DMS 273 (cell line): ENCODE measurements around the gene EVC2.
"Not testable (repeated sequence)": the region's sequence is repeated elsewhere in the genome, so short reads cannot be mapped to it uniquely, and the experiment has no call there.

ENCODE experiments used
- DNase-seq: peaks from one replicate; lab custom pipeline; 2025; ENCODE audit not compliant: unreplicated experiment; lab: John Stamatoyannopoulos, UW

Gene EVC2

DNA sequence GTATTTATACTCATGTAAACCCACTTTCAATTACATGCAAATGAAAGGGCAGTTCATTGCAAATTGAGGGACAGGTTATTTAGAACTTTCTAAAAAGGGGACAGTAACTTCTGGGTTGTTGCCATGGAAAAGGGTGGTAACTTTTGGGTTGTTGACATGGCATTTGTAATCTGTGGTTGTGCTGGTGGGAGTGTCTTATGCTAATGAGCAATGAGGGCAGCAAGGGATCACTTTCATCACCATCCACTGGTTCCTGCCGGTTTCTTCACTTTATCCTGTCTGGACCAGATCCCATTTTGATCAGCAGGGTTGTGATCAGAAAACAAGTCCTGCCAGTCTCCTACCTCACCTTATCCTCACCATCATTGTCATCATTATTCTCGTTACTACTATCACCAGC, 34.6 kb upstream of the EVC2 start:
- DNase-seq: no peak

DNA sequence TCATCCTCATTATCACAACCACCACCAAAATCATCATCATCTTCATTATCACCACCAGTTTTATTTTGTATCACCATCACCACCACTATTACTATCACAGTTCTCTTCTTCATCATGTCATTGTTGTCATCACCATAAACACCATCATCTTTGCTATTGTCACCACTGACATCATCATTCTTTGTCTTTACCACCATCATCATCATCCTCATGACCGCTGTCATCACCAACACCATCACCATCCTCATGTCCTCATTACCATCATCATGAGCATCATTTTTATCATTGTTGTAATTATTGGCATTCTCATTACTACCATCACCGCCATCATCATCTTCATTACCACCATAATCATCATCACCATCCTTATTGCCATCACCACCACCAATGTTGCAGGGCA, 34.0 kb upstream of the EVC2 start:
- no peak for DNase-seq

DNA sequence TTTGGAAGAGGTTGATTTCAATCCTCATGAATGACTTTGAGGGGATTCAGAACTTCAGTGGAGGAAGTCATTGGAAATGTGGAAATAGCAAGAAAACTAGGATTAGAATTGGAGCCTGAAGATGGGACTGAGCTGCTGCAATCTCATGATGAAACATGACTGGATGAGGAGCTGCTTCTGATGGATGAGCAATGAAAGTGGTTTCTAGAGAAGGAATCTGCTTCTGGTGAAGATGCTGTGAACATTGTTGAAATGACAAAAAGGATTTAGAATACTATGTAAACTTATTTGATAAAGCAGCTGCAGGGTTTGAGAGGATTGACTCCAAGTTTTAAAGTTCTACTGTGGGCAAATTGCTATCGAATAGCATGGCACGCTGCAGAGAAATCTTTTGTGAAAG, 29.7 kb upstream of the EVC2 start:
- no peak for DNase-seq

DNA sequence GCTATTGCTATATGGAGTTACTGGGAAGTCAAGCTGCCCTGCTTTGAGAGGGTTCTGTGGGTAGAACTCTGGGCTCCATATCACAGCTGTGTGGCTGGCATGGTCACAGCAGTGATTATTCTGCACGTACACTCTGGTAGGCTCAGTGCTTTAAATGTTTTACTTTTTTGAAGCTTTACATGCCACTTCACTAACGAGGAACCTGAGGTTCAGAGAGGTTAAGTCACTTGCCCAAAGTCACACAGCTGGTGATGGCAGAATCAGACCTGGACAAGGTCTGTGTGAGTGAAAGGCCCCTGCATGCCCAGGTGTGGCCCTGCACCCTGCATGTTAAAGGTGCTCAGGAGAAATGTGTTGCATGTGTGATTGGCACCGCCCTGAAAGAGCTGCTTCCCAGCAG, 27.1 kb upstream of the EVC2 start:
- no peak for DNase-seq

DNA sequence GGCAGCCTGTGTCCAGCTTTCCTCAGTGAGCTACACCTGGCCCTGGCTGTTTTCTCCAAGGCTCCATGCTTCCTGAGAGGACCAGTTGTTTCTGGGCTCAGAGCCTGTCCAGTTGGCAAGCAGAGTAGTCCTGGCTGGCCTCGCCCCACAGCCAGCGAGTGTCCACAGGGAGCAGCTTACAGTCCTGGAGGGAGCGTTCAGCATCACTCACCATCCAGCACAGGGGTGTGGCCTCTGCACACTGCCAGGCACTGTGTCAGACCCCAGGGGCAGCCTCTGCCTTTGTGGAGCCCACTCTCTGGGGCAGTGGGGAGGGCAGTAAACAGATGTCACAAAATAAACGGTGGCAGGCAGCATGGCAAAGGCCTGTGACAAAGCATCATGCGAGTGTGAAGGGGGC, 26.5 kb upstream of the EVC2 start:
- no peak for DNase-seq

DNA sequence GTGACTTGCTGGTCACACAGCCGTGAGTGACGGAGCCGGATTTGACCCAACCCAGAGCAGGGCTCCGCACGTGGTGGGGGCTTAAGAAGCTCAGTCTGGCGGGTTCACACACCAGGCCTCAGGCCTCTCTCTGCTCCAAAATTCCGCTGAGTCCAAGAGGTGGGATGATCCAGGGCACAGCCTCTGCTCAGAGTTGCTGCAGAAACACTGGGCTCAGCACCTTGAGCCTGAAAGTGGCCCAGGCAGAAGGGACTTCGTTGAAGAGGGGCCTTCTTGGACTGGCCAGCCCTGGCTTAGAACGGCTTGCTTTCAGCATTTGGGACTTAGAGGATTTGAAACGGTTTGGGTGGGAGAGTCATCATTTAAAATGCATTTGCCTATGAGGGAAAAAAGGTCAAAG, 23.8 kb upstream of the EVC2 start:
- DNase-seq: no peak

DNA sequence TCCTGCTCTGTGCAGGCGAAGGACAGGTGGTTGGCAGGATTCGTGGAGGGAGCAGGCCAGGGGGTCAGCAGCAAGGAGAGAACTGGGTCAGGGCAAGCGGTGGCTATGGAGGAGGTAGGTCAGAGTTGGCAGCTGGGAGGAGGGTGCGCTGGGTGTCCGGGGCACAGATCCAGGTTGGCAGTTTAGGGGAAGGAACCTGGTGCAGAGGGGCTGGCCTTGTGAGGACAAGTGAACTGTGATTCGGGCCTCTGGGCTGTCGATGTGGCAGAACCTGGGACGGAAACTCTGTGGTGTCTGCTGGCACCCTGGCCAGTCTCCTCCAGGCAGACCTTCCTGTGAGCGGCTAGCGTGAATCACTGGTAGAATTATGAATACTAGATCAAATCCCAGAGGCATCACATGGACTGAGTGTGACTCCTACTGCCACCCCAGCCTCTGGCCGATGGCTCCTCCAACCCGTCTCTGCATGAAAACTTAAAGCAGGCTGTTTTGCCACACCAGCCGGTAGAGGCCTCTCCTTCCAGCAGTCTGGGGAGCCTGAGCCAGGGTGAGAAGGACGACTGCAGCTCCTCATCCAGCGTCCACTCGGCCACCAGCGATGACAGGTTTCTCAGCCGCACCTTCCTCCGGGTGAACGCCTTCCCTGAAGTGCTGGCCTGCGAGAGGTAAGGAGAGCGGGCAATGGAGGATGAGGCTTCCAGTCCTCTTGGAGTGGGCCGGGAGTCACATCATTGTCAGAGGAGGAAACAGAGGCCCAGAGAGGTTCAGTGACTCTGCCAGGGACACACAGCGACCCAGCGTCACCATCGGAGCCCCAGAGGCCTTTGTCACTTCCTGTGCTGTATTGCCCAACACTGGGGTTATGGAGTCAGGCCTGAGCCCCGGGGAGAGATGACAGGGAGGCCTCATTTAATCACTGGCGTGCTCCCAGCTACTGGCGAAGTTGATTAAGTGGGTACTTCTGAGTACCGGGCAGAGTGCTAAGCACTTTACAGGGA, 22.9 kb upstream of the EVC2 start:
- no peak for DNase-seq

DNA sequence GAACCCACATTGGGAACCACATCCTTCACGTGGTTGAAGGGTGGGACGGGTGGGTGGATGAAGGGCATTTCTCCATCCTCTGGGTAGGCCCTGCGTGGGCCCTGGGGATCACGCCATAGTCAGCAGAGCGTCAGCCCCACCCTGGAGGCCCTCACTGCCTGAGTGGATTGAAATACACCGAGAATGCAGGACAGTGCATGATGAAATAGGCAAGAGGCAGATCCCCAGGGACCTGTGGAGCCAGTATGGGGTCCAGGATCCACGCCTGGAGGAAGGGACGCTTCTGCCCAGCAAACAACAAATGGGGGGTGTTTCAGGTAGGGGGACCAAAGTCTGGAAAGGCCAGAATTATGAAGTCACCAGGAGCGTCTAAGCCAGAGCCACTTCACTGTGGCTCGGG, 22.1 kb upstream of the EVC2 start:
- DNase-seq: no peak

DNA sequence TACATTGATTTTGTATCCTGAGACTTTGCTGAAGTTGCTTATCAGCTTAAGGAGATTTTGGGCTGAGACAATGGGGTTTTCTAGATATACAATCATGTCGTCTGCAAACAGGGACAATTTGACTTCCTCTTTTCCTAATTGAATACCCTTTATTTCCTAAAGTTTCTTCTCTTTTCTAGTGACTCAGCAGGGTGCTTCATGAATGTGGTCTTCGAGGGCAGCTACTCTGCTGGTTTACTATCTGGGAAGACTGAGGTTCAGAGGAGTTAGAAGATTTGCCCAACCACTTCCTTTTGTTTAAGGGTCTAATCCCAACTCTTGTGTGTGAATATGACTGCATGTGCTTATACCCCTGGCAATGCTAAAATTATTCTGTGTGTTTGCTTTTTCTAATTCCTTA, 20.1 kb upstream of the EVC2 start:
- not testable (repeated sequence) for DNase-seq

DNA sequence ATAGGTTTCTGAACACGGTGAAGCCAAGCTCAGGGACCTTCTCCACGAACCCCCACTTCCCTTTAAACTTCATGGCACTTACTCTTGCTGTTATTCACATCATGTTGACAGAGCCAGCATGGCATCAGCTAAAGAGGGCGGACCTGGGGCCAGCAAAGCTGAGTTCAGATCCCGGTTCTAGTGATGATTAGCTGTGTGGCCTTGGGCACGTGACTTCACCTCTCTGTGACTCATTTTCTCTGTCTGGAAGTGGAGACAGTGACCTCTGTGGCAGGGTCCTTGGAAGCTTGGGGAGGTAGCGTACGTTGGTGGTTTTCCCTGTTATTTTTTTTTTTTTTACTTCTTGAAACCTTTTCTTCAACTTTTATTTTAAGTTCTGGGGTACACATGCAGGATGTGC, 16.0 kb upstream of the EVC2 start:
- DNase-seq: no peak

DNA sequence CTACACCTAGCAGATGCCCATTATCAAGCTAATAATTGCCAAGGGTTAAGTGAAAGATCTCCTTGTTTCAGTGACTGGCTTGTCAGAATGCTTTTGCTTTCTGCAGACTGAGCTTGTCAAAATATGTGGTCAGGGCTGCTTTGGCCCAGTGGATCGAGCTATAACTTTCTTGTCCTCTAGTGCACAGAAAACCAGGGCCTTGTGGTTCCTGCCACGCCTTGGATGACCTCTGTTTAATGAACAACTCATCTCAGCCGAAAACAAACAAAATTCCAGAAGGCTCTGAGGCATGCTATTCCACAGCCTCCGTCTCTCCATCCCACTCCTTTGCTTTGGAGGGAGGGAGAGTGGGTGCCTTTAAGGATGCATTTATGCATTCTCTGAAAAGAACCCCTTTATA, 14.0 kb upstream of the EVC2 start:
- DNase-seq: no peak

DNA sequence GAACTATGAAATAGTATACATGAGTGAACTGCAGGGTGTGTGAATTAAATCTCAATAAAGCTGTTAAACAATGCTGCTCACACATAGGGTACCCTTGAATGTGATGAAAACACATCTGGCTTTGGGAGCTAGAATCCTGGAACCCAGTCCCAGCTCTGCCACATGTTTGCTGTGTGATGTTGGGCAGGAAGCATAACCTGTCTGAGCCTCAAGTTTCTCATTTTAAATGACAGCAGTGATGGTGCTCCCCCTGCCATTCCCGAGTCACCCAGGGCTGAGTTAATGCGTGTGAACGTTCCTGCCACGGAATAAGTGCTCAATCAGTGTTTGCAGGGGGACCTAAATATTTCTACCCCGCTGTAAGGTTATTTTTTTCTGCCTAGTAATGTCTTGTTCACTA, 13.6 kb upstream of the EVC2 start:
- no peak for DNase-seq

DNA sequence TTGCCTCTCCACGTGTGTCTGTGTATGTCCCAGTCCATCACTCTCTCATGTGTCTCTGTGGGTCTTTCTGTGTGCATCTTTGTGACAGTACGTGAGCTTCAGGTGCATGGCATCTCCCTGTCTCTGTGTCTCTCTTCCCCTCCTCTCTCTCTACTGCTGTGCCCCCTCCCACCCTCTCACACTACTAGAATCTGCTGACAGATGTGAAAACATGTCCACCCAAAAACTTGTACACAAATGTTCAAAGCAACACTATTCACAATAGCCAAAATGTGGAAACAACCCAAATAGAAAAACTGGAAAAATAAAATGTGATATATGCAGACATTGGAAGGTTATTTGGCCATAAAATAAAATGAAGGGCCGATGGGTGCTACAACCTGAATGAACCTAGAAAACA, 12.6 kb upstream of the EVC2 start:
- no peak for DNase-seq

DNA sequence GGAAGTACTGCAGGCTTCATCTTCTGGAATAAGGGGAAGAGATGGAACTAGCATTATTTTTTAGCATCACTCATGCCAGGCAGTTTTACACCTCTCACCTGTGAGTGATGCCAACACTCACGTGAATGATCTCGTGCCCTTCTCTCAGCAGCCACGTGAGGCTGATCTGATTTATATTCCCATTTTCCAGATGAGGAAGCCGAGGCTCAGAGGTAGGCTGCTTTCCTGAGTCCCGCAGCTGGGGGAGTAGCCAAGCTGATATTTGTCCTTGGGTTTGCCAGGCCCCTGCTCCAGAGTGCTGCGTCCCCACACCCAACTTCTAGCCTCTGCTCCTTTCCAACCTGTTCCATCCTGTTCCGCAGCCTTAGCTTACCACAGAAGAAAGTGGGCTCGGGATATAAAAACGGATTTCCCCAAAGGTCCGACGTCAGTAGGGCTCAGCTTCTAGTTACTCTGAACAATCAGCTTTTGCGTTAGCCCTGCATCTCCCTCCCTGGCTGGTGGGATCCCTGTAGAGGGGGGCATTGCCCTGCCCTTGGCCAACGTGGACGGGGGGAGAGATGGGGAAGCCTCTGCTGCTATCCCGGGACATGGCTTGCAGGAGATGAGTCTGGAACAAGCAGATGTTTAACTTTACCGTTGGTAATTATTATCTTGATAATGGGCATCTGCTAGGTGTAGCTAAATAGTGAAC, 11.9 kb upstream of the EVC2 start:
- DNase-seq: no peak

DNA sequence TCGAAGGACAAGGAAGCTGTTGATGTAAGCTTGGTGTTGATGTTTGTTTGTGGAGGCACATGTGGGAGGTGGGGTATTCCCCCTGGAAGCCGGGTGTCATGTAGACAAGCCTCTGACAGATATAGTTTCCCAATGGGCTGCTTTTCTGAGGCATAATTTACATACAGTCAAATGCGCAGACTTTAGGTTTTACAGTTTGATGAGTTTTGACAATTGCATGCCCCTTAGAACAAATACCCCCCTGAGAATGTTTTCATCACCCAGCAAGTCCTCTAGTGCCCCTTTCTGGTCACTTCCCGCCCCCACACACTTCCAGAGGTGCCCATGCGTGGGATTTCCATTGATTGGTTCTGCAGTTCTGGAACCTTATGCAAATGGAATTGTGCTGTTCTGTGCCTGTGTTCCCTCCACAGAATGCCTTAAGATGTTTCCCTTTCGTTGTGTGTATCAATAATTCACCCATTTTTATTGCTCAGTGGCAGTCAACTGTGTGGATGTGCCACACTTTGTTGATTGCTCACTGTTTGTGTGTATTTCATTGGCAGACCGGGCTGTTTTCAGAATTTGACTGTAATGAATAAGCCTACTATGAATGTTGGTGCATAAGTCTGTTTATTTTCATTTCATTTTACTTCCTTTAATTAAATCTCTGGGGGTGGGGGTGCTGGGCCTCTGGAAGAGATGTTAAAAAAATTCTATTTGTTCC, 11.1 kb upstream of the EVC2 start:
- no peak for DNase-seq

DNA sequence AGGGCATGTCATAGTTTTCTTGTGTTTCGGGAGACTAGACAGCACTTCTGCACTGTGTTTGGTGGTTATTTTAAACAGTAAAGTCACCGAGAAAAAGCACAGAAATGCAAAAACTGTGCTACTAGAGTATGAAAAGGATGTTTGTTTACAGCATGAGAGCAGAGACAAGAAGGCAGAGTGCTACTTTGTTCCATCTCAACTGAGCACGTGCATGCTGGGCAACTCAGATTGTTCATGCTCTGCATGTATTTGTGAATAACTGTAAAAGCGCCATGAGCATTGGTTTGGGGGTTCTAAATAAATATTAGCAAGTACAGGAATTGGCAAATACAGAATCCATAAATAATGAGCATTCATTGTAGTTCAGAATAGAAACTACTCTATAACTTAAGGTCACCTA, 10.1 kb upstream of the EVC2 start:
- DNase-seq: no peak

DNA sequence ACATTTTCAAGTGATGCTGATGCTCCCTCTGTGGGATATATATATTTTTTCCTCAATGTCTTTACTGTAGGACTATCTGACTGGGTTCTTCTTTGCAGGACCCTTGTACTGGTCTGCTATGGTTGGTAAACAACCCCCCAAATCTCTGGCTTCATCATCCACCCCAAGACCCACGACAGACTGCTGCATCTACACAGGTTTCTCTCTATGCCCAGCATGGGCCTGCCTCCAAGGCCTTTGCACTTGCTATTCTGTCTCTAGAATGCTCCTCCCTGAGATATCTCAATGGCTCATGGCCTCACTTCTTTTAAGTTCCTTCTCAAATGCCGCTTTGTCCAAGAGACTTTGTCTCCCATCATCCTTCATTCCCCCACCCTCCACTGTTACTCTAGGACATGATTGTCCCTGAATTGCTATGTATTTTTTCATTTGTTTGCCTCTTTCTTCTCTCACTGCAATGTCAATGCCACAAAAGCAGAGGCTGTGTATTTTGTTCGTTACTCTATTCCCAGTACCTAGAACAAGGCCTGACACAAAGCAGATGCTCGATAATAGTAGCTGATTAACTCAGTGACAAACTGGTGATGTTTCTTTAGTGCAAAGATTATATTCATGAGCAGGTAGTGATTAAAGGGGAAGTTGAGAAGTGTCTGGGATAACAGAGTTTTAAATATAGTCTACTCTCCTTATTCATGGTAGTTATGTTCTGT, 9.2 kb upstream of the EVC2 start:
- DNase-seq: no peak

DNA sequence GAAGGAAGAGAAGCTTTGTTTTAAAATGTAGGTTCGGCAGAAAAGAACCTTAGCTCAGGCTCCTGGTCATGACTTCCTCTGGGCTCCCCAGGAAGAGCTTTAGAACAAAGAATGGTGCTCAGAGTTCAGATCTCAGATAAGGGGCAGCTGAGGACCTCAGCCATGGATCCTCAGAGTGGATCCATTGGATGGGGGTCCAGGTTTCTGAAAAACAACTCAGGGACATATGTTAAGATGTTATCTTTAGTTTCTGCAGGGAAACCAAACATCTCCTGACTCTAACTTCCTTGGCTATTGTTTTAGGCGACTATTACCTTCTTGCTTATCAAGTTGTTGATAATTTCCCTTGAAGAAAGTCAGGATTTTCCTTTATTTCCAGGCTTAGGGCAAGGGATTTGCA, 8.0 kb upstream of the EVC2 start:
- DNase-seq: no peak

DNA sequence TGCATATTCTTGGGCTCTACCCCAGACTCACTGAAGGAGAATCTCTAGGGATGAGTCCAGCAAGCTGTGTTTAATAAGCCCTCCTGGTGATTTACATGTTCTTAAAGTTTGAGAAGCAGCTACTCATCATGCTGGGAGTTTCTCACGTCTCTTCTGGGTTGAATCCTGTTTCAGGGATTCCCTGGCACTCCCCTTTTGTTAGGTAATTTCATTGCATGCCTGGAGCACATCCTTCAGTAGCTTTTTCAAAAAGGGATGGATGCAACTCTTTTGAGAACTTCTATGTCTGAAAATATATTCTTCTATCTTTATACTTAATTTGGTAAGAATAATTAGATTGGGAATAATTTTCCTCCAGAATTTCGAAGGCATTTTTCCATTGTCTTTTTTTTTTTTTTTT, 7.0 kb upstream of the EVC2 start:
- DNase-seq: no peak

DNA sequence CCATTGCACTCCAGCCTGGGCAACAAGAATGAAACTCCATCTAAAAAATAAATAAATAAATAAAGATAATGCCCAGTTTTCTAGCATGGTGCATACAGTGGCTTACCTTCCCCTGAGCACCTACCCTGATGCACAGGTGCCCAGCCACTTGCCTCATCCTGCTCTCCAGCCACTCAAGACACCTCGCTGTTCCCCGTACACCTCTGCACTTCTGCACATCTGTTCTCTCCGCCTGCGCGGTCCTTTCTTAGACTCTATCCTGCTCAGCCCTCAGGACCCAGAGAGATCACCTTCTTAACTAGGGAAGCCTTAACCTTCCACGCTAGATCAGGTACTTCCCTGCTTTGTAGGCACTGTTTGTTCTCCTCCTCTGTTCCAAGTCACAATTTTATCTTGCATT, 5.5 kb upstream of the EVC2 start:
- DNase-seq: no peak

DNA sequence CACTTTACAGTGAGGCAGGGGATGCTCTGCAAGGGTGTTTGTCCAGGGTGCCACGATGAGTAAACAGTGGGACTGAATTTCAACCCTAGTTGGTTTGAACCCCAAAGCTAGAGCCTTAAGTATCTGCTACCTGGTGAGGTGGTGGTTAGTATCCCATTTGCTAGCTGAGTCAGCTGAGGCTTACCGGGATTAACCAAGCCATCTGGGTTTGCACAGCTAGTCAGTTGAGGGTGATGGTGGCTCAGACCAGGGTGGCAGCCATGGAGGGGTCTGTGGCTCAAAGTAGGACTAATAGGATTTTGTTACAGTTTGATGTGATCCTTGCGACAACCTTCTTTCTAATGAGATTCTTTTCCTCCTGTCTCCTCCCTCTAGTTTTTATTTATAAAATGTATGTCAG, 4.6 kb upstream of the EVC2 start:
- no peak for DNase-seq
